Stimulated activated CD4-positive, alpha-beta T cell treated with anti-CD3 and anti-CD28 coated beads, TNF-alpha, amount 100 ng/mL, for 1 hour (primary cell): ENCODE measurements around the gene NHS.

ENCODE experiments used
- DNase-seq, 3 donors: peaks; one replicate each; pipeline ENCODE4 v3.0.0-alpha.2; 2020; ENCODE audit warnings: low read depth in 3 of 3, low spot score in 1 of 3

The NHS gene

GRCh38 chrX:17719711-17720110 is 344.7 kb downstream of the NHS start:
- DNase-seq = no peak

- no peak for DNase-seq
These were observed 346.7 kb downstream of the NHS start for GRCh38 chrX:17721715-17722114.

- DNase-seq = no peak
These were observed 350.2 kb downstream of the NHS start for GRCh38 chrX:17725181-17725580.

GRCh38 chrX:17732138-17732783 is 357.3 kb downstream of the NHS start:
- no peak for DNase-seq

GRCh38 chrX:17735406-17735805 is 360.4 kb downstream of the NHS start:
- no peak for DNase-seq

GRCh38 chrX:17736478-17736855 is 361.5 kb downstream of the NHS start:
- no peak for DNase-seq

GRCh38 chrX:17736856-17737709 is 362.1 kb downstream of the NHS start, which contains the start of gene SCML1:
SCML1 (plus strand) TSS chrX:17737493; CDS start chrX:17744187, 6,694 bp downstream.
- peak; percentile 71 to 76 (median 74) for DNase-seq

- no peak for DNase-seq
These were observed 362.6 kb downstream of the NHS start for GRCh38 chrX:17737710-17737985.

GRCh38 chrX:17737986-17738713 is 363.1 kb downstream of the NHS start:
- DNase-seq = peak in 1 of 3 donors; percentile 7

- no peak for DNase-seq
These were observed 363.9 kb downstream of the NHS start for GRCh38 chrX:17738737-17739535.

GRCh38 chrX:17740137-17741122 is 365.4 kb downstream of the NHS start:
- DNase-seq = no peak

GRCh38 chrX:17741123-17741511 is 366.1 kb downstream of the NHS start:
- no peak for DNase-seq

- no peak for DNase-seq
These were observed 368.9 kb downstream of the NHS start for GRCh38 chrX:17743913-17744312.

GRCh38 chrX:17744896-17745523 is 370.0 kb downstream of the NHS start:
- no peak for DNase-seq

GRCh38 chrX:17747692-17748091 is 372.7 kb downstream of the NHS start:
- DNase-seq = no peak

GRCh38 chrX:17748684-17749083 is 373.7 kb downstream of the NHS start:
- DNase-seq = no peak

- DNase-seq = no peak
These were observed 375.4 kb downstream of the NHS start for GRCh38 chrX:17750436-17750835.

GRCh38 chrX:17758382-17758781 is 383.4 kb downstream of the NHS start:
- DNase-seq = no peak

GRCh38 chrX:17759990-17760389 is 385.0 kb downstream of the NHS start:
- no peak for DNase-seq

- DNase-seq = no peak
These were observed 392.7 kb downstream of the NHS start for GRCh38 chrX:17767734-17768133.
